HEK293 (cell line): ENCODE measurements around the gene PRSS12.
A peak's percentile ranks its signal among the peaks of the same experiment; 100 is the strongest.

Source experiments
- ZNF211 ChIP-seq: fragments of 450-650 bp; formaldehyde crosslinking; IDR thresholded peaks from 2 replicates; pipeline ENCODE4 v1.5.1; 2016; ENCODE audit warnings: low read depth, missing biosample characterization, missing genetic modification characterization
- ZNF654 ChIP-seq: fragments of 450-650 bp; formaldehyde crosslinking; IDR thresholded peaks from 2 replicates; pipeline ENCODE4 v1.5.1; 2016; ENCODE audit warnings: low read depth, missing biosample characterization, missing genetic modification characterization
- TF ChIP-seq, protein P1 (sequence below): fragments of 450-650 bp; formaldehyde crosslinking; IDR thresholded peaks from 2 replicates; pipeline ENCODE4 v1.5.1; 2016; ENCODE audit warnings: missing biosample characterization, missing genetic modification characterization
- TF ChIP-seq, protein P2 (sequence below): fragments of 450-650 bp; formaldehyde crosslinking; IDR thresholded peaks from 2 replicates; pipeline ENCODE4 v1.5.1; 2016; ENCODE audit warnings: missing biosample characterization, missing genetic modification characterization

DNA sequence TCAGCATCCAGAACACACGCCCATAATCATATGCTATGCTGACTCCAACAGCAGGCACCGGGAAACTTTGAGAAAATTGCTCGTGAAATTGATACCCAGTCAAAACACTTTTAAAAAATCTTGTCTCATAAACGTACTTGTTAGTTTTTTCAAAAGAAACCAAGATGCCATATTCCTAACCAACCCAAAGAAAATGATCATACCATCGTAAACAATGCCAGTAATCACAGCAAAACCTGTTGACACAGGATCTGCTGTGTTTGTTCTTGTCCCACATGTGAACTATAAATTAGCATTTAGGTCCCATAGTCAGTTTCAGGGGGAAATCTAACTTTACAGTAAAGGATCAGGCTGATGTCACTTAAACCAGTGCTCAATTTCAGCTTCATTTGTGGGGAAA, 23.0 kb downstream of the PRSS12 start:
- TF ChIP-seq, protein P1, sequence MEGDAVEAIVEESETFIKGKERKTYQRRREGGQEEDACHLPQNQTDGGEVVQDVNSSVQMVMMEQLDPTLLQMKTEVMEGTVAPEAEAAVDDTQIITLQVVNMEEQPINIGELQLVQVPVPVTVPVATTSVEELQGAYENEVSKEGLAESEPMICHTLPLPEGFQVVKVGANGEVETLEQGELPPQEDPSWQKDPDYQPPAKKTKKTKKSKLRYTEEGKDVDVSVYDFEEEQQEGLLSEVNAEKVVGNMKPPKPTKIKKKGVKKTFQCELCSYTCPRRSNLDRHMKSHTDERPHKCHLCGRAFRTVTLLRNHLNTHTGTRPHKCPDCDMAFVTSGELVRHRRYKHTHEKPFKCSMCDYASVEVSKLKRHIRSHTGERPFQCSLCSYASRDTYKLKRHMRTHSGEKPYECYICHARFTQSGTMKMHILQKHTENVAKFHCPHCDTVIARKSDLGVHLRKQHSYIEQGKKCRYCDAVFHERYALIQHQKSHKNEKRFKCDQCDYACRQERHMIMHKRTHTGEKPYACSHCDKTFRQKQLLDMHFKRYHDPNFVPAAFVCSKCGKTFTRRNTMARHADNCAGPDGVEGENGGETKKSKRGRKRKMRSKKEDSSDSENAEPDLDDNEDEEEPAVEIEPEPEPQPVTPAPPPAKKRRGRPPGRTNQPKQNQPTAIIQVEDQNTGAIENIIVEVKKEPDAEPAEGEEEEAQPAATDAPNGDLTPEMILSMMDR = no peak
- TF ChIP-seq, protein P2, sequence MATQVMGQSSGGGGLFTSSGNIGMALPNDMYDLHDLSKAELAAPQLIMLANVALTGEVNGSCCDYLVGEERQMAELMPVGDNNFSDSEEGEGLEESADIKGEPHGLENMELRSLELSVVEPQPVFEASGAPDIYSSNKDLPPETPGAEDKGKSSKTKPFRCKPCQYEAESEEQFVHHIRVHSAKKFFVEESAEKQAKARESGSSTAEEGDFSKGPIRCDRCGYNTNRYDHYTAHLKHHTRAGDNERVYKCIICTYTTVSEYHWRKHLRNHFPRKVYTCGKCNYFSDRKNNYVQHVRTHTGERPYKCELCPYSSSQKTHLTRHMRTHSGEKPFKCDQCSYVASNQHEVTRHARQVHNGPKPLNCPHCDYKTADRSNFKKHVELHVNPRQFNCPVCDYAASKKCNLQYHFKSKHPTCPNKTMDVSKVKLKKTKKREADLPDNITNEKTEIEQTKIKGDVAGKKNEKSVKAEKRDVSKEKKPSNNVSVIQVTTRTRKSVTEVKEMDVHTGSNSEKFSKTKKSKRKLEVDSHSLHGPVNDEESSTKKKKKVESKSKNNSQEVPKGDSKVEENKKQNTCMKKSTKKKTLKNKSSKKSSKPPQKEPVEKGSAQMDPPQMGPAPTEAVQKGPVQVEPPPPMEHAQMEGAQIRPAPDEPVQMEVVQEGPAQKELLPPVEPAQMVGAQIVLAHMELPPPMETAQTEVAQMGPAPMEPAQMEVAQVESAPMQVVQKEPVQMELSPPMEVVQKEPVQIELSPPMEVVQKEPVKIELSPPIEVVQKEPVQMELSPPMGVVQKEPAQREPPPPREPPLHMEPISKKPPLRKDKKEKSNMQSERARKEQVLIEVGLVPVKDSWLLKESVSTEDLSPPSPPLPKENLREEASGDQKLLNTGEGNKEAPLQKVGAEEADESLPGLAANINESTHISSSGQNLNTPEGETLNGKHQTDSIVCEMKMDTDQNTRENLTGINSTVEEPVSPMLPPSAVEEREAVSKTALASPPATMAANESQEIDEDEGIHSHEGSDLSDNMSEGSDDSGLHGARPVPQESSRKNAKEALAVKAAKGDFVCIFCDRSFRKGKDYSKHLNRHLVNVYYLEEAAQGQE (tag by site-specific recombination) = no peak
- TF ChIP-seq ZNF654 (tag by site-specific recombination) = 0 out of 2 replicates have a peak, but pooled peaks have one; percentile 24
- TF ChIP-seq ZNF211 (tag by site-specific recombination) = no peak
